Measurements from ENCODE around the gene APELA. TPM values are rescaled to one million over a fixed set of nuclear protein-coding genes. Genes with fewer than 3 reads are reported as not detected.
"Not testable (repeated sequence)": the region's sequence is repeated elsewhere in the genome, so short reads cannot be mapped to it uniquely, and the experiment has no call there.

APELA gene
- total RNA-seq, 2 experiments from 2014 or later = not detected

DNA sequence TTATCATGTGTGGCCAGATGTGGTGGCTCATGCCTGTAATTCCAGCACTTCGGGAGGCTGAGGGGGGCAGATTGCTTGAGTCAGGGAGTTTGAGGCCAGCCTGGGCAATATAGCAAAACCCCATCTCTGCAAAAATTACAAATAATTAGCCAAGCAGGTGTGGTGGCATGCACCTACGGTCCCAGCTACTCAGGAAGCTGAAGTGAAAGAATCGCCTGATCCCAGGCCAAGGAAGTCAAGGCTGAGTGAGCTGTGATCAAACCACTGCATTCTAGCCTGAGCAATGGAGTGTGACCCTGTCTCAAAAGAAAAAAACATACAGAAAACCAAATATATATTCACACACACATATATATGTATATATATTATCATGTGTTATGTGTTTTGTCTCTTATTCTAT, 15.0 kb downstream of the APELA start:
- no peak for DNase-seq
- Mint-ChIP-seq H3K27ac (no peak overlapping the region), H3K36me3 (no peaks in the 10 kb centered on the region), H3K4me1 (no peaks in the 10 kb centered on the region), H3K27me3 (peaks cover 25% of the 10 kb centered on the region), H3K9me3 (ENCODE audit: low read depth) (no peaks in the 10 kb centered on the region), H3K4me3 (no peak overlapping the region)
- CTCF ChIA-PET = no interaction called here
- no peak for ATAC-seq

- peaks cover 13% of the 10 kb centered on the region for H3K27me3 Mint-ChIP-seq
- CTCF ChIA-PET = no interaction called here
Measured at GRCh38 chr4:164894702-164895101, 17.7 kb downstream of the APELA start.

GRCh38 chr4:164902608-164903007, 25.6 kb downstream of the APELA start:
- no peaks in the 10 kb centered on the region for H3K27me3 Mint-ChIP-seq
- H3K4me3 Mint-ChIP-seq = no peak overlapping the region
- no peaks in the 10 kb centered on the region for H3K9me3 Mint-ChIP-seq (ENCODE audit: low read depth)
- CTCF ChIA-PET = no interaction called here
- no peaks in the 10 kb centered on the region for H3K36me3 Mint-ChIP-seq
- DNase-seq (no peak), ATAC-seq (no peak)
- no peaks in the 10 kb centered on the region for H3K4me1 Mint-ChIP-seq
- H3K27ac Mint-ChIP-seq = no peak overlapping the region

More at GRCh38 chr4:164894702-164895101, 17.7 kb downstream of the APELA start:
- H3K9me3 Mint-ChIP-seq (ENCODE audit: low read depth) = no peaks in the 10 kb centered on the region
- no peak for ATAC-seq
- DNase-seq = no peak
- H3K36me3 Mint-ChIP-seq = no peaks in the 10 kb centered on the region
- no peak overlapping the region for H3K4me3 Mint-ChIP-seq
- H3K27ac Mint-ChIP-seq = no peak overlapping the region
- no peaks in the 10 kb centered on the region for H3K4me1 Mint-ChIP-seq

- H3K27ac Mint-ChIP-seq = no peak overlapping the region
- CTCF ChIA-PET = no interaction called here
- no peaks in the 10 kb centered on the region for H3K4me1 Mint-ChIP-seq
Measured at GRCh38 chr4:164904336-164904735, 27.4 kb downstream of the APELA start.

GRCh38 chr4:164904941-164905340, 28.0 kb downstream of the APELA start:
- no peaks in the 10 kb centered on the region for H3K27me3 Mint-ChIP-seq
- CTCF ChIA-PET = no interaction called here
- no peaks in the 10 kb centered on the region for H3K9me3 Mint-ChIP-seq (ENCODE audit: low read depth)
- H3K36me3 Mint-ChIP-seq = no peaks in the 10 kb centered on the region
- H3K27ac Mint-ChIP-seq = no peak overlapping the region
- ATAC-seq (no peak), DNase-seq (no peak)
- H3K4me3 Mint-ChIP-seq = no peak overlapping the region
- no peaks in the 10 kb centered on the region for H3K4me1 Mint-ChIP-seq

More at GRCh38 chr4:164904336-164904735, 27.4 kb downstream of the APELA start:
- no peak for ATAC-seq
- Mint-ChIP-seq H3K27me3 (no peaks in the 10 kb centered on the region), H3K4me3 (no peak overlapping the region), H3K36me3 (no peaks in the 10 kb centered on the region), H3K9me3 (ENCODE audit: low read depth) (no peaks in the 10 kb centered on the region)
- no peak for DNase-seq

- CTCF ChIA-PET = no interaction called here
- Mint-ChIP-seq H3K4me3 (no peak overlapping the region), H3K27me3 (no peaks in the 10 kb centered on the region)
Measured at GRCh38 chr4:164906368-164906767, 29.4 kb downstream of the APELA start.

GRCh38 chr4:164913506-164913905, 36.5 kb downstream of the APELA start:
- H3K9me3 Mint-ChIP-seq (ENCODE audit: low read depth); CTCF ChIA-PET; DNase-seq; H3K27ac Mint-ChIP-seq; ATAC-seq; H3K4me3 Mint-ChIP-seq; H3K36me3 Mint-ChIP-seq; H3K4me1 Mint-ChIP-seq; H3K27me3 Mint-ChIP-seq: not testable (repeated sequence)

More at GRCh38 chr4:164906368-164906767, 29.4 kb downstream of the APELA start:
- no peaks in the 10 kb centered on the region for H3K36me3 Mint-ChIP-seq
- DNase-seq = no peak
- no peak overlapping the region for H3K27ac Mint-ChIP-seq
- no peak for ATAC-seq
- H3K9me3 Mint-ChIP-seq (ENCODE audit: low read depth) = no peaks in the 10 kb centered on the region
- H3K4me1 Mint-ChIP-seq = no peaks in the 10 kb centered on the region

- no peaks in the 10 kb centered on the region for H3K4me1 Mint-ChIP-seq
- no peak overlapping the region for H3K4me3 Mint-ChIP-seq
- ATAC-seq (no peak), DNase-seq (no peak)
- H3K27ac Mint-ChIP-seq = no peak overlapping the region
- CTCF ChIA-PET = no interaction called here
- no peaks in the 10 kb centered on the region for H3K9me3 Mint-ChIP-seq (ENCODE audit: low read depth)
- H3K36me3 Mint-ChIP-seq = no peaks in the 10 kb centered on the region
- no peaks in the 10 kb centered on the region for H3K27me3 Mint-ChIP-seq
Measured at GRCh38 chr4:164918956-164919355, 42.0 kb downstream of the APELA start.

DNA sequence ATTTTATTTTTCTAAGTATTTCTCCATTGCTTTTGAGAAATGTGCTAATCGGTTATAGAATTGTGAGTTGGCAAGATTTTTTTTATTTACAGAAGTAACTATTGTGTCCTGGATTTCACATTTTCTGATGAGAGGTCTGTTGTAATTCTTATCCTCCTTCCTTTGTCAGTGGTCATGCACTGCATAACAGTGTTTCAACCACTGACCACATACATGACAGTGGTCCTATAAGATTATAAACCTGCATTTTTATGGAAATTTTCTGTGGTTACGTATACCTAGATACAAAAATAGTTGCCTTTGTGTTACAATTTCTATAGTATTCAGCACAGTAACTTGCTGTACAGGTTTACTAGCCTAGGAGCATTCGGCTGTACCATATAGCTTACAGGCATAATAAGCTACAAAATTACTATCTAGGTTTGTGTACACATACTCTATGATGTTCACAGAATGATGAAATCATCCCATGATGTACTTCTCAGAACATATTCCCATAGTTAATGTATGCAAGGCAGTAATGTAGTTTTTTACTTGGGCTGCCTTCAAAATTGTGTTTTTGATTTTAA, 47.8 kb downstream of the APELA start:
- H3K36me3 Mint-ChIP-seq = no peaks in the 10 kb centered on the region
- H3K27ac Mint-ChIP-seq = no peak overlapping the region
- ATAC-seq (no peak), DNase-seq (no peak)
- no peaks in the 10 kb centered on the region for H3K4me1 Mint-ChIP-seq
- CTCF ChIA-PET = no interaction called here
- H3K4me3 Mint-ChIP-seq = no peak overlapping the region
- H3K27me3 Mint-ChIP-seq = no peaks in the 10 kb centered on the region
- no peaks in the 10 kb centered on the region for H3K9me3 Mint-ChIP-seq (ENCODE audit: low read depth)

GRCh38 chr4:164926301-164926700, 49.3 kb downstream of the APELA start:
- DNase-seq (no peak), ATAC-seq (no peak)
- H3K27me3 Mint-ChIP-seq = no peaks in the 10 kb centered on the region
- CTCF ChIA-PET = no interaction called here
- no peak overlapping the region for H3K27ac Mint-ChIP-seq
- no peaks in the 10 kb centered on the region for H3K4me1 Mint-ChIP-seq
- no peaks in the 10 kb centered on the region for H3K9me3 Mint-ChIP-seq (ENCODE audit: low read depth)
- H3K4me3 Mint-ChIP-seq = no peak overlapping the region
- H3K36me3 Mint-ChIP-seq = no peaks in the 10 kb centered on the region

DNA sequence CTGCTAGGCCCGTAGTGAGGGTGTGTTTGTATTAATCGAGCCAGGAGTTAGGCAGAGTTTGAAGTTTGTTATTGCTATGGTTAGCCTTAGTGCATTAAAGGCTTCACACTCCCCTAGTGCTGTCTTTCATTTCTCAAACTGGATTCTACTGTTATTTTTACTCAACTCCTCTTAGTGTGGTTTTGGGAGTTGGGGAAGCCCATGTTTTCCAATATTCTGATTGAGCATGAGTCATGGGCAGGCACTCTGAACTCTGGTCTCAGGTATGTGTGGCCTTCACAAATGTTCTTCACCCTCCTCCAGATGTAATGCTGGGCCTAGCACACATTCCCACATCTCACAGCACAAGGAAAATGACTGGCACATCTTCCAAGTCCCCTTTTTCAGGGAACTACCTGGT, 50.1 kb downstream of the APELA start:
- H3K36me3 Mint-ChIP-seq; H3K27ac Mint-ChIP-seq; H3K4me1 Mint-ChIP-seq; H3K27me3 Mint-ChIP-seq; ATAC-seq; H3K4me3 Mint-ChIP-seq; DNase-seq; CTCF ChIA-PET; H3K9me3 Mint-ChIP-seq (ENCODE audit: low read depth): not testable (repeated sequence)

DNA sequence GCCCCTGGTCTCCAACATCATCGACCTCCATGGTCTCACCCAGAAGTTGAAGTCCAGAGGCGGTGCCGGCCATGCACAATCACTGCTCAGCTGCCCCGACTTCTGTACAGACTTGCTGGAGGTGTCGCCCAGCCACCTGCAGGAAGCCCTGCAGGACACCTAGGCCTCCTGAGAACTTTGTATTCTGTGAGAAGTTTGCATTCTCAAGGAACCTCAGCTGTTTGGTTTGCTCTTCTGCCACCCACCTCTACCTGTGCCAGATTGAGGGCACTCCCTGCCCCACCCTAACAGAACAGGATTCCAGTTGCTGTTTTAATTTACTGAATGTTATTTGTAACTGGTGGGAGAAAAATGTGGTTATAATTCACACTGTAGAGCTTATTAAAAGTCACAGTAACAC, 53.7 kb downstream of the APELA start:
- Mint-ChIP-seq H3K9me3 (ENCODE audit: low read depth) (no peaks in the 10 kb centered on the region), H3K36me3 (no peaks in the 10 kb centered on the region), H3K4me3 (no peak overlapping the region), H3K4me1 (no peaks in the 10 kb centered on the region), H3K27me3 (no peaks in the 10 kb centered on the region), H3K27ac (no peak overlapping the region)
- CTCF ChIA-PET = no interaction called here
- DNase-seq (no peak), ATAC-seq (no peak)

DNA sequence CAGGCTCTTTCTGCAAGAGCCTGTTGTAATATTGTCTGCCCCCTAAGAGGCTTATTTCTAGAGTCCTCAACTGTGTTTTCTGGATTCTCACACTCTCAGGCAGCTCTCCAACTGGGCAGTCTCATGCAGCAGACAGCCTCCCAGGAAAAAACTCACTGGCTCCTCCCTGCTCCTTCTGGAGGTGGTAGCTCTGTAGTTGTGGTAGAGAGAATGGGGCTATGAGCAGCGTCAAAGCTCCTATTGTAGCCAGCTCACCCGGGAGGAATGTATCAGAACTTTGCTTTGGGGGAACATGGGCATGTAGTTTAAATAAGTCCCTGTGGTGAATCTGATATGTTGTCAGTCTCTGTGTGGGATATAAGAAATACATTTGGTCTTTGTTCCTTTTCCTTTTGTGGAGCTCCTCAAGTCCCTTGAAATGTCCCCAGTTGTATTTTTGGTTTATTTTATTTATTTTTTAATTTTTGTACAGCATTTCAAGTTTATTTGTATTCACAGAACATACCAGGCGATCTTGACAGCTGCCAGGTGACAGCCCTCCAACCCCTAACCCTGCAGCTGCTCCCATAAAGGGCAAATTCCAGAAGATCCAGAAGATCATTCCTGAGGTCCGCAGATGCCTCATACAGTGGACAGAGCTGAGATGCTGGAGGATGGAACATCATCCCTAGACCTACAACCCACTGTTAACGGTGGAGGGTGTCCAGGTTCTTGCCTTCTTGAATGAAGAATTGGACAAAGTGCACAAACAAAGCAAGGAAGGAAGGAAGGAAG, 54.8 kb downstream of the APELA start:
- Mint-ChIP-seq H3K36me3 (no peaks in the 10 kb centered on the region), H3K4me3 (no peak overlapping the region), H3K9me3 (ENCODE audit: low read depth) (no peaks in the 10 kb centered on the region), H3K27ac (no peak overlapping the region), H3K4me1 (no peaks in the 10 kb centered on the region), H3K27me3 (no peaks in the 10 kb centered on the region)
- CTCF ChIA-PET = no interaction called here
- DNase-seq (no peak), ATAC-seq (no peak)

DNA sequence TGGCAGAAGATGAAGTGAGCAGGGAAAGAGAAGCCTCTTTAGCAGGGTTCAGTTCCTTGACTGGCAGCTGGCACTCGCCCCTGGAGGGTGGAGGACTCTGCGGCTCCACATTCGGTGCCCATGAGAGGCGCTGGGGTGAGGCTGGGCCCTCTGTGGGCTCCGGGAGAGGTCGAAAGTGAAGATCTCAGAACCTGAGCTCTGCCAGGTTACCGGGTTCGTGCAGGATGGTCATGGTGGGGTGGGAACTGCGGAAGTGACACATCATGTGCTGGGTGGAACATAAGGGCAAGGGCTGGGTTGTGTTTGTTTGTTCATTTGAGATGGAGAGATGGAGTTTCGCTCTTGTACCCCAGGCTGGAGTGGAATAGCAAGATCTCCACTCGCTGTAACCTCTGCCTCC, 56.3 kb downstream of the APELA start:
- H3K27me3 Mint-ChIP-seq = no peaks in the 10 kb centered on the region
- H3K4me1 Mint-ChIP-seq = no peaks in the 10 kb centered on the region
- ATAC-seq = no peak
- DNase-seq = no peak
- no peak overlapping the region for H3K4me3 Mint-ChIP-seq
- H3K27ac Mint-ChIP-seq = no peak overlapping the region
- no peaks in the 10 kb centered on the region for H3K36me3 Mint-ChIP-seq
- CTCF ChIA-PET = no interaction called here
- H3K9me3 Mint-ChIP-seq (ENCODE audit: low read depth) = no peaks in the 10 kb centered on the region

Measured in activated CD8-positive, alpha-beta memory T cell treated with anti-CD3 and anti-CD28 coated beads, Interleukin-2, amount 10 ng/mL, durations not matched to agents 7 days and 5 days (primary cell).